ENCODE results near the gene MLLT6. TPM values are rescaled to one million over a fixed set of nuclear protein-coding genes. Genes with fewer than 3 reads are reported as not detected.

The MLLT6 gene
- total and polyA plus RNA-seq, 2 of the 13 experiments (the other 11 are each of a cell fraction or from before 2014, with no cell fraction given) = 50.7 to 69.5 TPM

- TF ChIP-seq FOXC1 (CRISPR knock-in tag; IDR thresholded peaks at IDR 0.05; ENCODE audit: borderline replicate concordance) (peak; percentile 4; the same call in 1 of the 2 replicates), ZNF280D (CRISPR knock-in tag; IDR thresholded peaks at IDR 0.05) (peak; percentile 75; the same call in 1 of the 2 replicates), POGK (CRISPR knock-in tag; conservative IDR thresholded peaks at IDR 0.05) (peak; percentile 4; the same call in 1 of the 2 replicates), HMG20B (CRISPR knock-in tag; conservative IDR thresholded peaks at IDR 0.05) (no peak), ZNF264 (CRISPR knock-in tag; IDR thresholded peaks at IDR 0.05) (no peak), TMF1 (CRISPR knock-in tag; IDR thresholded peaks at IDR 0.05; ENCODE audit: low read depth) (0 out of 2 replicates have a peak, but pooled peaks have one; percentile 21), KDM5B (CRISPR knock-in tag; IDR thresholded peaks at IDR 0.05; ENCODE audit: borderline replicate concordance) (peak; percentile 12; the same call in 1 of the 2 replicates), ZNF234 (CRISPR knock-in tag; conservative IDR thresholded peaks at IDR 0.05) (no peak), ZNF781 (CRISPR knock-in tag; IDR thresholded peaks at IDR 0.05; ENCODE audit: borderline replicate concordance, not compliant biosample characterization) (peak; percentile 41), ARID4A (CRISPR knock-in tag; IDR thresholded peaks at IDR 0.05; ENCODE audit: borderline replicate concordance) (0 out of 2 replicates have a peak, but pooled peaks have one; percentile 8), HES4 (CRISPR knock-in tag; IDR thresholded peaks at IDR 0.05; ENCODE audit: borderline replicate concordance) (no peak), GMEB1 (CRISPR knock-in tag; IDR thresholded peaks at IDR 0.05; ENCODE audit: borderline replicate concordance) (0 out of 2 replicates have a peak, but pooled peaks have one; percentile 1), XRCC5 (optimal IDR thresholded peaks at IDR 0.05; ENCODE audit: low read length) (no peak), ZNF773 (CRISPR knock-in tag; IDR thresholded peaks at IDR 0.05; ENCODE audit: borderline replicate concordance) (no peak), MEF2D (CRISPR knock-in tag; IDR thresholded peaks at IDR 0.05) (0 out of 2 replicates have a peak, but pooled peaks have one; percentile 51), ZNF180 (CRISPR knock-in tag; IDR thresholded peaks at IDR 0.05; ENCODE audit: borderline replicate concordance, low read depth) (no peak), ZNF44 (CRISPR knock-in tag; IDR thresholded peaks at IDR 0.05) (0 out of 2 replicates have a peak, but pooled peaks have one; percentile 20)
These were observed 37.3 kb upstream of the MLLT6 start (continued) for GRCh38 chr17:38667787-38668122.

Data from HepG2 (cell line).